Inflammatory macrophage treated with lipopolysaccharide for 4 hours (primary cell): ENCODE results near the gene KRTAP4-5.
"Not testable (repeated sequence)": the region's sequence is repeated elsewhere in the genome, so short reads cannot be mapped to it uniquely, and the experiment has no call there.

ENCODE experiments used
- DNase-seq: peaks from one replicate; pipeline ENCODE4 v3.0.0-alpha.2; 2020

The KRTAP4-5 gene

GRCh38 chr17:41105347-41105746 is 44.3 kb downstream of the KRTAP4-5 start, which contains the start of gene KRTAP4-9:
Gene KRTAP4-9 (plus strand): TSS chr17:41105389. CDS start chr17:41105389, 0 bp downstream.
- DNase-seq, result not testable (repeated sequence)

- DNase-seq, result not testable (repeated sequence)
Observed at GRCh38 chr17:41104386-41105038, 45.1 kb downstream of the KRTAP4-5 start.

GRCh38 chr17:41103896-41104295 is 45.7 kb downstream of the KRTAP4-5 start:
- DNase-seq, result no peak

- DNase-seq, result no peak
Observed at GRCh38 chr17:41101586-41102259, 47.9 kb downstream of the KRTAP4-5 start, which contains the start of gene KRTAP4-16. Gene KRTAP4-16 (minus strand): TSS chr17:41102209. CDS start chr17:41102209, 0 bp downstream.

- not testable (repeated sequence) for DNase-seq
Observed at GRCh38 chr17:41099682-41100480, 49.7 kb downstream of the KRTAP4-5 start.
